ENCODE results near the gene EIF4A2. TPM values are rescaled to one million over a fixed set of nuclear protein-coding genes. Genes with fewer than 3 reads are reported as not detected.

EIF4A2 gene
- total and polyA plus RNA-seq, 9 of the 15 experiments (the other 6 are each of a cell fraction or from before 2014, with no cell fraction given): 307 to 754 (median 435) TPM

GRCh38 chr3:186826976-186827857 lies 43.8 kb downstream of the EIF4A2 start (continued):
- no peak for TF ChIP-seq FOXM1 (IDR thresholded peaks at IDR 0.05; ENCODE audit: low read depth)
- no peak for TF ChIP-seq FOXM1 (CRISPR knock-in tag; IDR thresholded peaks at IDR 0.05; ENCODE audit: low read depth)
- TF ChIP-seq CEBPG (CRISPR knock-in tag; IDR thresholded peaks at IDR 0.05): peak; percentile 91
- TF ChIP-seq CEBPG (tag; conservative IDR thresholded peaks at IDR 0.05 in 1 of 2, IDR thresholded peaks at IDR 0.05 in 1 of 2): peak; percentile 89 to 99
- no peak for TF ChIP-seq ZKSCAN3 (CRISPR knock-in tag; IDR thresholded peaks at IDR 0.05)
- no peak for TF ChIP-seq PRMT5 (CRISPR knock-in tag; IDR thresholded peaks at IDR 0.05)
- no peak for TF ChIP-seq MYNN (IDR thresholded peaks at IDR 0.05)
- no peak for TF ChIP-seq MYNN (CRISPR knock-in tag; IDR thresholded peaks at IDR 0.05)
- no peak for TF ChIP-seq E2F5 (CRISPR knock-in tag; IDR thresholded peaks at IDR 0.05)
- TF ChIP-seq ZNF740 (CRISPR knock-in tag; IDR thresholded peaks at IDR 0.05): peak; percentile 5; the same call in 1 of the 2 replicates
- TF ChIP-seq ZNF740 (tag; IDR thresholded peaks at IDR 0.05): no peak
- no peak for TF ChIP-seq PRPF4 (IDR thresholded peaks at IDR 0.05; ENCODE audit: insufficient read depth, low read depth, low read length, poor library complexity, severe bottlenecking)
- TF ChIP-seq SAFB (IDR thresholded peaks at IDR 0.05; ENCODE audit: borderline replicate concordance, low read depth, low read length): no peak
- TF ChIP-seq SREBF2 (CRISPR knock-in tag; IDR thresholded peaks at IDR 0.05): no peak
- no peak for TF ChIP-seq NCOA4 (IDR thresholded peaks at IDR 0.05; ENCODE audit: partially characterized antibody)
- no peak for TF ChIP-seq NFRKB (IDR thresholded peaks at IDR 0.05; ENCODE audit: low read depth)
- TF ChIP-seq TBL1XR1 (IDR thresholded peaks at IDR 0.05; ENCODE audit: low read length in 2 of 2): no peak
- no peak for TF ChIP-seq ZNF57 (CRISPR knock-in tag; IDR thresholded peaks at IDR 0.05)
- TF ChIP-seq CREB3 (tag; conservative IDR thresholded peaks at IDR 0.05; ENCODE audit: low read depth): no peak
- TF ChIP-seq SUPT5H (IDR thresholded peaks at IDR 0.05): peak; percentile 63
- TF ChIP-seq CBX5 (IDR thresholded peaks at IDR 0.05; ENCODE audit: borderline replicate concordance, low read depth): no peak
- TF ChIP-seq KLF1 (tag; IDR thresholded peaks at IDR 0.05): no peak
- no peak for TF ChIP-seq CBFB (CRISPR knock-in tag; IDR thresholded peaks at IDR 0.05)
- no peak for TF ChIP-seq PTBP1 (IDR thresholded peaks at IDR 0.05; ENCODE audit: low read depth, low read length)
- TF ChIP-seq ATF7 (IDR thresholded peaks at IDR 0.05): 0 out of 2 replicates have a peak, but pooled peaks have one; percentile 48
- no peak for TF ChIP-seq EP400 (IDR thresholded peaks at IDR 0.05)
- no peak for TF ChIP-seq BRF2 (IDR thresholded peaks at IDR 0.05; ENCODE audit: borderline replicate concordance, insufficient read depth, insufficient read length)
- TF ChIP-seq SOX6 (IDR thresholded peaks at IDR 0.05): no peak

Data from K562 (cell line).